Frontal cortex (tissue), 4 donors: ENCODE results near the gene MICU1. TPM values are rescaled to one million over a fixed set of nuclear protein-coding genes. Genes with fewer than 3 reads are reported as not detected.
"Not testable (repeated sequence)": the region's sequence is repeated elsewhere in the genome, so short reads cannot be mapped to it uniquely, and the experiment has no call there.

ENCODE experiments used
- DNase-seq, 2 donors: peaks; one replicate each; pipeline ENCODE4 v3.0.0; 2012; ENCODE audit warnings: low spot score in 2 of 2
- FAIRE-seq: peaks from 2 replicates; lab custom pipeline; 2012; peaks lifted over from hg19 to GRCh38; lab: Jason Lieb, UNC
- total RNA-seq: library from RNA; depleted of rRNA; stranded (reverse); fragments of >200 nt; gene quantifications from one replicate; pipeline ENCODE4 v1.2.3, GENCODE V29; 2014
- donor health status: control.
- donor health status: control.
- donor health status: control.

MICU1 gene
- total RNA-seq, 1 donor from 2014 or later = 63.6 TPM

DNA sequence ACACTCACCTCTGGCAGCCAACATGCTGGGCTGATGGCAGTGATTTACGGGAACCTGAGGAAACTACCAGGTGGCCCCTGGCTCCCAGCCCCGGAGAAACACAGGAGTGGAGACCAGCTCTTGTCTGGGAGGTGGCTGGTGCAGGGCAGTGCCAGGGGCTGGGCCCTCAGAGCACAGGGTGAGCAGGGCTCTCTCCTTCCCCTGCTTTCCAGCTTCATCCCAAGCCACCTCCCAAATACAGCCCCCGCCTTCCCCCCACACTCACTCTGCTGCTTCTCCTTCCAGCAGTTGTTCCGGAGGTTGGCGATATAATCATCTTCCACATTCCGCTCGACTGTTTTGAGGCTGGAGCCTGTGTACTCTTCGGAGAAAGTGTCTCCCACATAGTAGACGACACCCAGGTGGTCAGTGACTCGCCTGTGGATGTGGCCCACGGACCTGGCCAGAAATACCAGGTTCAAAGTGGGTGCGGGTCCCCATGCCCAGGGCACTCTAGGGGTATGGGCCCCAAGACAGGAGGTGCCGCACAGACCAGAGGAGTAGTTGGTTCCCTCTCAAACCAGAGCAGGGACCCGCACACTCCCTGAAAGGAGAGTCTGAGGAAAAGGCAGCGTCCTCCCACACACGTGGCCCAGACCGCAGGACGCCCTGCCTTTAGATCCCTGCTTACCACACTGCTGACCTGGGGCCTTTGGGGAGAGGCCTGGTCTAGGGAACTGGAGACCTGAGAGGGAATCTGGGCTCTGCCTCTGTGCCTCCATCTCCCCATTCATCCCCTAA is 289.4 kb downstream of the MICU1 start:
- no peak for DNase-seq
- FAIRE-seq = no peak

DNA sequence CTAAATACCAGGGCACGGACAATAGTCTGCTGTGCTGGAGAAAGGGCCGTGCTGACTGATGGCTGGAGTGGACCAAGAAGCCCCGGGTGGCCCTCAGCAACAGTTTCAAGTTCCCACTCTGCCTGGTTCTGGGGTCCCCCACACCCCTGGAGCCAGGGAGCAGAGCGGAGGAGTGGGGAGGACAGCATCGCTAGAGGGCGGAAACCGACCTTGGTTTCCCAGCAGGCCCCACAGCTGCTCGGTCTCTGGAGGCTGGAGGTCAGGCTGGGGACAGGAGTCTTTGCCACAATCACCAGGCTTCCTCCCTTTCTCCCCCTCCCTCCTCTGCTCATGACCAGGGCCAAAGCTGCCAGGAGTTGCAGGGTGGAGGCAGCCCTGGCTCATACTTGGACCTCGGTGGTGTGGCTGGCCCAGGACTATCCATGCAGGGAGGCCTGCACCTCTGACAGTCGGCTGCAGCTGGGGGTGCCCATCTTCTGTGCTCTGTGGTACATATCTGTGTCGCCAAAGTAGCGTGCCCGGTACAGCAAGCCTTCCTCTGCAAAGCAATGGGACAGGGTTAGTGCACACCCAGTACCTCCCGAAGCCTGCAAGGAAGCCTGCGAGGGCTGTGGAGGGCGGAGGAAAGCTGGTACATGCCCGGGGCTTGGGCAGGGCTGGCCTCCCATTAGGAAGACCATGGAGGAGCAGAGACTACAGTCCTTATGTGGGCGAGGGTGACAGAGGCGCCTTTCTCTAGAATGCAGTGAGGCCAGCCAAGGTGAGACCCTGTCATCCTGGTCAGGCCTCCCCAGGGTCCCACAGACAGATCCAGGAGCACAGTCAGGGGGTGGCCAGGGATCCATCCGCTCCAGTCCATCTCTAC is 290.3 kb downstream of the MICU1 start:
- no peak for FAIRE-seq
- no peak for DNase-seq

- FAIRE-seq (no peak), DNase-seq (peak in 1 of 2 donors; percentile 56)
Measured at GRCh38 chr10:72334825-72335393, 291.0 kb downstream of the MICU1 start.

- no peak for FAIRE-seq
- no peak for DNase-seq
Measured at GRCh38 chr10:72334196-72334824, 291.6 kb downstream of the MICU1 start.

GRCh38 chr10:72333112-72334015 is 292.5 kb downstream of the MICU1 start:
- DNase-seq = no peak
- no peak for FAIRE-seq

GRCh38 chr10:72332423-72333111 is 293.3 kb downstream of the MICU1 start:
- FAIRE-seq (no peak), DNase-seq (no peak)

GRCh38 chr10:72331575-72332422 is 294.1 kb downstream of the MICU1 start:
- no peak for FAIRE-seq
- DNase-seq = peak; percentile 72 to 80

- DNase-seq (no peak), FAIRE-seq (no peak)
Measured at GRCh38 chr10:72330069-72330426, 295.8 kb downstream of the MICU1 start.

DNA sequence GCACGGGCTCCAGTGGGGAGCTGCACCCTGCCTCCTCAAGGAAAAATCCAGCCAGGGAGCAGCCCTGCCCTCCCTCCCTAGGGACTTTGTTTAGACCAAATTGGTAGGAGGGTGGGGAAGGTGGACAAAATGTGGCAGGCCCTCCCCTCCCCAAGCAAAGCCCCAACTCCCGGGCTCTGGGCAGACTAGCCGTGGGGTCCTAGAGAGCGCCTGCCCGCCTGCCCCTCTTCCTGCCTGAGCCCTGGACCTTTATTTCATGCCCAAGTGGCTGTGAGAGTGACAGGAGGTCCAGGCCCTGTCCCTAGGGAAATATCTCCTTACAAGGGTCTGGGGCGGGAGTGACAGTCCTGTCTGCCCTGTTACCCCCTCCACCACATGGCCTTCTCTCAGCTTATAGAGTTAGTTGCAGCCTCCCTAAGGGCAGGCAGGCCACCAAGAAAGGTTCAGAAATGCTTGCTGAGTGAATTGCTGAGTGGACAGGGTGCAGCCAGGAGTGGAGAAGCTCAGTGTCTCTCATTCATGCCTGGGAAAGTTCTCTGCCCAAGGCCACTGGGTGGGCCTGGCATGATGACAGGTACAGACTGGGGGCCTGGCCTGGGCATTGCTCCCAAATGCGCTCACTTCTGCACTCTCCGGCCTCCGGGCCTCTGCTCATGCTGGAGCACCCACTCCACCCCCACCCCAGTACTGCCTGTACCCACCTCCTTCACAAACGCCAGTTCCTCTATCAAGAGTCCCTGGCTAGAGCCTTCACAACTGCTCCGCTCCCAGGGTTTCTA is 296.4 kb downstream of the MICU1 start:
- no peak for FAIRE-seq
- DNase-seq = no peak

- FAIRE-seq (no peak), DNase-seq (no peak)
Measured at GRCh38 chr10:72328829-72329204, 297.1 kb downstream of the MICU1 start.

DNA sequence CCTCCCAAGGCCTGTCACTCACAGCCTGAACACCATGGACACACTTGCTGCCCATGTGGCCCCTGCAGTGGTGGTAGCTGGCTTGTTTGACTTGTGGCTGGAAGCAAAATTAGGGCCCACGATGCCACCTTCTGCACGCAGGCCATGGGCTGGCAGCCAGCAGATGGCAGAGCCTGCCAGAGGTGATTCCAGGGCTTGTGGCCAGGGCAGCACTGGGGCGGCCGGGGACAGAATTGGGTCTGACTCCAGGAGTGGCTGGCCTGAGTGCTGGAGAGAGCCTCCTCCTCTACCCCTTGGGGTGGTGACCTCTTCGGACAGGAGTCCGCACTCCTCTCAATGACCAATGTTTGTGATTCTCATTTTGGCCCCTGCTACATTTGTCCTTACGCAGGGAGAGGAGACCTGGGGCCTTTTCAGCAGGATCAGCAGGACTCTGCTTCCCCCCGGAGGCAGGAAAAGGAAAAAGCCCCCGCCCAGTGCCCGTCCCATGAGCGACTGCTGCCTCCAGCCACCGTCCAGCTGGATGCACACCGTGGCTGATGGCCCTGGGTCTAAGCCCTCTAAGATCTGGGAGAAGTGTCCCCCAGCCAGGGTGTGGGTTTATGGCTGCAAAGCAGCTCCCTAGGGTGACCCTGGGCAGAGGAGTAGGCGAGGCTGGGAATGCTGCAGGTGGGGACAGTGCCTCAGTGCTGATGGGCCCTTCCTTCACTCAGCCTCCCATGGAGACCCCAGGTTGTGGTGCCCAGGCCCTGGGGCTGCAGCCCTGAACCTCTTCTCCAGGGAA is 297.6 kb downstream of the MICU1 start:
- DNase-seq (peak; percentile 62 to 70), FAIRE-seq (no peak)

DNA sequence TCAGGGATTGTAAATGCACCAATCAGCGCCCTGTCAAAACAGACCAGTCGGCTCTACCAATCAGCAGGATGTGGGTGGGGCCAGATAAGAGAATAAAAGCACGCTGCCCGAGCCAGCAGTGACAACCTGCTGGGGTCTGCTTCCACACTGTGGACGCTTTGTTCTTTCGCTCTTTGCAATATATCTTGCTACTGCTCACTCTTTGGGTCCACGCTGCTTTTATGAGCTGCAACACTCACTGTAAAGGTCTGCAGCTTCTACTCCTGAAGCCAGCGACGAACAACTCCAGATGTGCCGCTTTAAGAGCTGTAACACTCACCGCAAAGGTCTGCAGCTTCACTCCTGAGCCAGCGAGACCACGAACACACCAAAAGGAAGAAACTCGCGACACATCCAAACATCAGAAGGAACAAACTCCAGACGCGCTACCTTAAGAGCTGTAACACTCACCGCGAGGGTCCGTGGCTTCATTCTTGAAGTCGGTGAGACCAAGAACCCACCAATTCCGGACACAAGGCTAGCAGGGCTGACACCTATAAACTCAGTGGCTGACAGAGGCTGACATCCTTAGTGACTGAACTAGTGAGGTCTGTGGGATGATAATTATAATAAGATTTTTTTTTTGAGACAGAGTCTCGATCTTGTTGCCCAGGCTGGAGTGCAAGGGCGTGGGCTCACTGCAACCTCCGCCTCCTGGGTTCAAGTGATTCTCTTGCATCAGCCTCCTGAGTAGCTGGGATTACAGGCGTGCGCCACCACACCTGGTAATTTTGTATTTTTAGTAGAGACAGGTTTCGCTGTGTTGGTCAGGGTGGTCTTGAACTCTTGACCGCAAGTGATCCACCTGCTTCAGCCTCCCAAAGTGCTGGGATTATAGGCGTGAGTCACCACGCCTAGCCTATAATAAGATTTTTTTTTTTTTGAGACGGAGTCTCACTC is 298.9 kb downstream of the MICU1 start:
- FAIRE-seq, DNase-seq: not testable (repeated sequence)

DNA sequence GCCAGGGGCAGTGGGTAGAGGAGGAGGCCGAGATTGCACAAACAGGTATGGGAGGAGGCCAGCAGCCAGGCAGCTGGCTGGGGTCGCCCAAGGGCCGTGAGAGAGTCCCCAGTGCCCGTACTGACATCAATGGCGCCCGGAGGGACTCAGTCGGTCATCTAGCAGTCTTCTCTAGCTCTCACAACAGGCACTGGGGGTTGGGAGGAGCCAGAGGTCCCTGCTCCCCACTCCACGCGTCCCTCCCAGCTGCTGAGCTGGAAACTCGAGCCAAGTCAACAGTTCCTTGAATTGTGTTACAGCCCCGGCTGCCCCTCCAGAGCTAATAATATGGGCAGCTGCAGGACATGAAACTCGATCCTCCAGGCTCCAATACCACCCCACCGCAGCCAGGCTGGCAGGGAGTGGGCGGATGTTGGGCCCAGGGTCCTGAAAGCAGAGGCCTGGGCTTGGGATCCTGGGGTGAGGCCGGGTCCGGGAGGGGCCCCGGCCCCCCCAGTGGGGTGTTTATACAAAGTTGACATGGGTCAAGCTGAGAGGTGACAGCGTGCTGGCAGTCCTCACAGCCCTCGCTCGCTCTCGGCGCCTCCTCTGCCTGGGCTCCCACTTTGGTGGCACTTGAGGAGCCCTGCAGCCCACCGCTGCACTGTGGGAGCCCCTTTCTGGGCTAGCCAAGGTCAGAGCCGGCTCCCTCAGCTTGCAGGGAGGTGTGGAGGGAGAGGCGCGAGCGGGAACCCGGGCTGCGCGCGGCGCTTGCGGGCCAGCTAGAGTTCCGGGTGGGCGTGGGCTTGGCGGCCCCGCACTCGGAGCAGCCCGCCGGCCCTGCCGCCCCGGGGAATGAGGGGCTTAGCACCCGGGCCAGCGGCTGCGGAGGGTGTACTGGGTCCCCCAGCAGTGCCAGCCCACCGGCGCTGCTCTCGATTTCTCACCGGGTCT is 300.4 kb downstream of the MICU1 start:
- DNase-seq = peak in 1 of 2 donors; percentile 63
- not testable (repeated sequence) for FAIRE-seq

DNA sequence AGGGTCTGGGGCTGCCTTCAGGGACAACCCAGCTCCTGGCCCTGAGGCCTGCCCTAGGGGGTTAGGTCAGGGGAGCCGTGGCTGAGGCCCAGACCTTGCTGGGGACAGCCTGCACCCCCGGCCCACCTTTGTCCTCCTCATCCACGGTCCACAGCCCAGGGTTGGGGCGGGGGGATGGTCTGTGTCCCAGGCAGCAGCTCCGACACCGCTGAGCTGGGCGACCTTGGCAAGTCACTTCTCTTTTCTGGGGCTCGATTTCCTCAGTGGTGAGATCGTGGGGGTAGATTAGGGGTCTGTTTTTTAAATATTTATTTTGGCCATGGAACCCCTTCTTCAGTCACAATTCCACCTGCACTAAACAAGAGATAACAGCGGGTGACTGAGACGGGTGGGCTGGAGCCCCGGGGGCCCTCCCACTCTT is 302.1 kb downstream of the MICU1 start:
- FAIRE-seq = no peak
- no peak for DNase-seq
